OCI-LY1 (cell line): Measurements from ENCODE around the gene IL31RA.

Experiments used
- H2AFZ ChIP-seq: fragments of 200-600 bp; sonication (generic), shearing (Covaris generic); 2 replicates; pipeline ENCODE4 v1.6.0; 2014; ENCODE audit warnings: antibody characterized with exemption, mild to moderate bottlenecking, low read length
- H3F3A ChIP-seq: fragments of 200-600 bp; sonication (generic), shearing (Covaris generic); 2 replicates; pipeline ENCODE4 v1.6.0; 2014; ENCODE audit warnings: mild to moderate bottlenecking, antibody characterized with exemption, low read length, moderate library complexity; ENCODE audit not compliant: insufficient read depth
- H3K27ac ChIP-seq: fragments of 200-600 bp; sonication (generic); 2 replicates; pipeline ENCODE4 v1.5.1; 2014; ENCODE audit warnings: low read length, mixed run types, mild to moderate bottlenecking, low read depth; ENCODE audit not compliant: poor library complexity, severe bottlenecking
- H3K27me3 ChIP-seq: fragments of 200-600 bp; sonication (generic); 2 replicates; pipeline ENCODE4 v1.6.0; 2014; ENCODE audit warnings: antibody characterized with exemption, mild to moderate bottlenecking, low read length, moderate library complexity; ENCODE audit not compliant: insufficient read depth
- H3K36me3 ChIP-seq: fragments of 200-600 bp; sonication (generic); 2 replicates; pipeline ENCODE4 v1.6.1; 2014; ENCODE audit warnings: mild to moderate bottlenecking, antibody characterized with exemption, low read length, moderate library complexity, mixed read lengths; ENCODE audit not compliant: insufficient read depth
- H3K4me1 ChIP-seq: fragments of 200-600 bp; sonication (generic); 2 replicates; pipeline ENCODE4 v1.5.1; 2014; ENCODE audit warnings: mild to moderate bottlenecking, low read length, moderate library complexity; ENCODE audit not compliant: insufficient read depth, severe bottlenecking
- H3K4me2 ChIP-seq: fragments of 200-600 bp; sonication (generic), shearing (Covaris generic); 2 replicates; pipeline ENCODE4 v1.6.1; 2014; ENCODE audit warnings: low read length
- H3K4me3 ChIP-seq: fragments of 200-600 bp; sonication (generic); 2 replicates; pipeline ENCODE4 v1.5.1; 2014; ENCODE audit warnings: low read length, low read depth, mild to moderate bottlenecking, mixed read lengths; ENCODE audit not compliant: poor library complexity, severe bottlenecking
- H3K79me2 ChIP-seq: fragments of 200-600 bp; shearing (Covaris generic); 2 replicates; pipeline ENCODE4 v1.6.1; 2016; ENCODE audit warnings: mixed run types, low read length, mixed read lengths; ENCODE audit not compliant: insufficient read depth
- H3K9ac ChIP-seq: fragments of 200-600 bp; sonication (generic), shearing (Covaris generic); 2 replicates; pipeline ENCODE4 v1.6.1; 2014; ENCODE audit warnings: mild to moderate bottlenecking, low read length, mixed read lengths
- H3K9me2 ChIP-seq: fragments of 200-600 bp; sonication (generic), shearing (Covaris generic); 2 replicates; pipeline ENCODE4 v1.6.1; 2014; ENCODE audit warnings: low read depth, mild to moderate bottlenecking, low read length, mixed read lengths
- H3K9me3 ChIP-seq: fragments of 200-600 bp; shearing (Covaris generic); 2 replicates; pipeline ENCODE4 v1.6.1; 2014; ENCODE audit warnings: low read length, mixed read lengths
- H4K20me1 ChIP-seq: fragments of 200-600 bp; sonication (generic), shearing (Covaris generic); 2 replicates; pipeline ENCODE4 v1.6.0; 2016; ENCODE audit warnings: mild to moderate bottlenecking, low read length; ENCODE audit not compliant: insufficient read depth
- CTCF ChIP-seq: fragments of 200-600 bp; sonication (generic), shearing (Covaris generic); IDR thresholded peaks from 2 replicates; pipeline ENCODE4 v1.5.1; 2017; ENCODE audit warnings: mild to moderate bottlenecking, antibody characterized with exemption, low read length, moderate library complexity, mixed read lengths
- EZH2 ChIP-seq: fragments of 200-600 bp; sonication (generic), shearing (Covaris generic); IDR thresholded peaks from 2 replicates; pipeline ENCODE4 v1.8.0; 2017; ENCODE audit warnings: borderline replicate concordance, mixed run types, mild to moderate bottlenecking, antibody characterized with exemption, low read length, moderate library complexity, mixed read lengths

The IL31RA gene

DNA sequence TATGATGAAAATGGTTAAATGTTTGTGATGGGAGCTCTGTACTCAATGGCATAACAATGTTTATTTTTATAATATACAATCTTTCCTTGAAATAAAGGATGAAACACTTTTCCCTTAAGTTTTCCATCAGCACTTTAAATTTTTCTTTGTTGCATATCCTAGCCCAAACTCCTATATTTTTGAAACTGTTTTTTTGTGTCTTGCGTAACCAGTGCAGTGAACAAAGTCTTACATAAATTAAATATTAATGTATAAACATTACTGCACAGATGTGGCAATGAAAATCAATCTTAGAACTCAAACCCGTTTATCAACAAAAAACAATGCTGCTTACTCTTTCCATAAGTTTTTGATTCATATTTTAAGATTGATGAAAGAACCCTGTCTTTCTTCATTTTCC is 34.1 kb upstream of the IL31RA start:
- Histone ChIP-seq H3K9me3 (no peaks in the 10 kb centered on the region), H3K4me2 (no peak overlapping the region), H3K4me3 (no peak overlapping the region), H3K27me3 (no peaks in the 10 kb centered on the region), H3K36me3 (no peaks in the 10 kb centered on the region), H3K79me2 (no peaks in the 10 kb centered on the region), H3F3A (no peaks in the 10 kb centered on the region), H3K27ac (no peak overlapping the region), H4K20me1 (no peaks in the 10 kb centered on the region), H3K9me2 (no peaks in the 10 kb centered on the region), H3K9ac (no peak overlapping the region), H2AFZ (no peak overlapping the region), H3K4me1 (no peaks in the 10 kb centered on the region)
- TF ChIP-seq CTCF (no peak), EZH2 (no peak)

DNA sequence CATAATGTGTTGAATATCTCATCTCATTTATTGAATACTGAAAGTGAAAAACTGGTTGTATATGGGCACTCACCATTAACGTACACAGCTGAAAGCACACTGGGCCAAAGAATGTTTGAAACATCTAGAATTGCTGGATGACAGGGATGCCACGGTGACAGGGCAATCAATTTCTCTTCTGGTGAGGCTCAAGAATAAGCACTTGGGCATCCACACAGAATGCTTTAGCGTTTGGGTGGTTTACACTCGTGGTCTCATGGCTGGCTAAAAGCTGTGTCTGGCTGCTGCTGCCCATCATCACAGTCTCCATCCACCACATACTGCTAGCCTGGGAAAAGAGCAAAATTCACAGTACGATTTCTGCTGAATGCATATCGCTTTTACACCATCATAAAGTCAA is 30.7 kb upstream of the IL31RA start:
- Histone ChIP-seq H3K9ac (no peak overlapping the region), H4K20me1 (no peaks in the 10 kb centered on the region), H3K9me3 (no peaks in the 10 kb centered on the region), H3K9me2 (no peaks in the 10 kb centered on the region), H2AFZ (no peak overlapping the region), H3K27ac (no peak overlapping the region), H3K4me1 (no peaks in the 10 kb centered on the region), H3K4me2 (no peak overlapping the region), H3K27me3 (no peaks in the 10 kb centered on the region), H3K79me2 (no peaks in the 10 kb centered on the region), H3K36me3 (no peaks in the 10 kb centered on the region), H3F3A (no peaks in the 10 kb centered on the region), H3K4me3 (no peak overlapping the region)
- no peak for TF ChIP-seq CTCF
- no peak for TF ChIP-seq EZH2

DNA sequence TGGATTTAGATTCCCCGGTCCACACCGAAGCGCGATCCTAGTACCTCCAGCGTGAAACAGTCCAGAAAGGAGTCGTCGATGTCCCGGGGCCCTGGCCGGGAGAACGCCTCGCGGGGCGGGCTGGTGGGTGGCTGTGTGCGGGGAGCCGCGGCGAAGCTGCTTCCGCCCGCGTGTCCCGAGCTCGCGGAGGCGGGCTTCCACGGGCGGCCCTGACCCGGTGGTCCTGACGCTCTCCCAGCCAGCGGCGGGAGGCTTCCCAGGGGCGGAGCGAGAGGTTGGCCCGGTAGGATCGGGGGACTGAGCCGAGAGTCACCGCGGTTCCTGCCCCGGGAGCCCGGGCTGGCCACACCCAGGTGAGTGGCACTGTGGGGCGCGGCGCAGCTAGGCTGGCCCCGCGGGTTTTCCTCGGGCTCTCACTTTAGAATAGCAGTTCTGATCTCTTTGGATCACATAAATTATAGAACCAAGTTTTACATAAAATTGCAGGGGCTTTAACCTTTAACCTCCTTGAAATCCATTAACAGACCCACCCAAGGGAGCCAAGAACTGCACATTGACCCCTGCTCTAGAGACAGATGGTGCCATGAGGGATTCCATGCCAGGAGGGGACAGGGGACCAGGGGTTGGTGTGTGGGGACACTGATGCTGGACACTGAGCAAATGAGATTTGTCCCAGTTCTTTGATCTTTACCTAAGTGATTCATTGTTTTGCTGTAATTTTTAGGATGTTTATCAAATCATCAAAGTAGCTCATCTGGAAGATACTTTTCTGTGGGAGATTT is 29.2 kb upstream of the IL31RA start:
- H2AFZ ChIP-seq: no peak overlapping the region
- no peaks in the 10 kb centered on the region for H3K9me3 ChIP-seq
- no peak overlapping the region for H3K4me2 ChIP-seq
- no peaks in the 10 kb centered on the region for H3K36me3 ChIP-seq
- H3F3A ChIP-seq: no peaks in the 10 kb centered on the region
- TF ChIP-seq EZH2: no peak
- H3K4me1 ChIP-seq: no peaks in the 10 kb centered on the region
- H3K79me2 ChIP-seq: no peaks in the 10 kb centered on the region
- no peak overlapping the region for H3K27ac ChIP-seq
- H3K9ac ChIP-seq: no peak overlapping the region
- no peaks in the 10 kb centered on the region for H4K20me1 ChIP-seq
- H3K4me3 ChIP-seq: no peak overlapping the region
- no peaks in the 10 kb centered on the region for H3K27me3 ChIP-seq
- H3K9me2 ChIP-seq: no peaks in the 10 kb centered on the region

GRCh38 chr5:55823151-55823796 is 27.9 kb upstream of the IL31RA start:
- Histone ChIP-seq H3K4me2 (no peak overlapping the region), H3K9ac (no peak overlapping the region), H3K4me3 (no peak overlapping the region), H4K20me1 (no peaks in the 10 kb centered on the region), H3K4me1 (no peaks in the 10 kb centered on the region), H3K79me2 (no peaks in the 10 kb centered on the region), H3K27ac (no peak overlapping the region), H2AFZ (no peak overlapping the region), H3F3A (no peaks in the 10 kb centered on the region), H3K27me3 (no peaks in the 10 kb centered on the region), H3K36me3 (no peaks in the 10 kb centered on the region), H3K9me2 (no peaks in the 10 kb centered on the region), H3K9me3 (no peaks in the 10 kb centered on the region)
- TF ChIP-seq EZH2 (no peak), CTCF (no peak)
